ENCODE results near the gene TMEM59L.

The TMEM59L gene

DNA sequence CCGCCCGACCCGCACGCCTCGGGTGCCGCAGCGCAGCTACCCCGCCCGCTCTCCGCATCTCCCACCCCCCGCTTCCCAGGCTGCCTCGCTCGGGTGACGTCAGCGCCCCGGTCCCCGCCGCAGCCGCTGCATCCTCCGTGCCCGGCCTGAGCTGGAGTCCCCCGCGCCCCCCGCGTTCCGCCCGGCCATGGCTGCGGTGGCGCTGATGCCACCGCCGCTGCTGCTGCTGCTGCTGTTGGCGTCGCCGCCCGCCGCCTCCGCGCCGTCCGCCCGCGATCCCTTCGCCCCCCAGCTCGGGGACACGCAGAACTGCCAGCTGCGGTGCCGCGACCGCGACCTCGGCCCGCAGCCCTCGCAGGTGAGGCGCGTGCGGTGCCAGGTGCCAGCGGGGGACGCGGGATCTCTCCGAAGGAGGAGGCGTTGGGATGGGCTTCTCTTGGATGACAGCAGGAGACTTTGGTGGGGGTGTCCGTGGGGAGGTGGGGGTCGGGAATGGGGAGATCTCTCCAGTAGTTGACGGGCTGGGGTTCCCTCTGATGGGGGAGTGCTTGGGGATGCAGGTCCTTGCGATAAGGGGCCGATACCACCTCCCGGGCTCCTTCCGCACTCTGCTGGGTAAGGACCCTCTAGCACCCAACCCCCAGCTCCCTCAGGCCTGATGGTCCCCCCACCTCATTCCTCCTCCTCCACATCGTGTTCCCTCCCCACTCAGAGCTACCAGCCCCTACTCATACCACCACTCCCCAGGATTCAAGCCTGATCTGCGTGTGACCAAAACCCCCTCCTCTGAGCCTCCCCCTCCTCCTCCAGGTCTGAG lies at the start of gene TMEM59L:
TMEM59L (plus strand) TSS at position 99 of the 817 bp plus-strand sequence; CDS start at position 188, 89 bp downstream.
- ATAC-seq (no peak), DNase-seq (peak; percentile 35)
- H3K9me3 Mint-ChIP-seq = no peaks in the 10 kb centered on the region
- H3K36me3 Mint-ChIP-seq (ENCODE audit: low read depth) = no peaks in the 10 kb centered on the region
- no peak within 1 kb of the TSS for H3K27ac Mint-ChIP-seq
- peak within 1 kb of the TSS; percentile 56 for H3K4me3 Mint-ChIP-seq
- peaks cover 15% of the 10 kb centered on the region for H3K4me1 Mint-ChIP-seq
- peaks cover 77% of the 10 kb centered on the region for H3K27me3 Mint-ChIP-seq

DNA sequence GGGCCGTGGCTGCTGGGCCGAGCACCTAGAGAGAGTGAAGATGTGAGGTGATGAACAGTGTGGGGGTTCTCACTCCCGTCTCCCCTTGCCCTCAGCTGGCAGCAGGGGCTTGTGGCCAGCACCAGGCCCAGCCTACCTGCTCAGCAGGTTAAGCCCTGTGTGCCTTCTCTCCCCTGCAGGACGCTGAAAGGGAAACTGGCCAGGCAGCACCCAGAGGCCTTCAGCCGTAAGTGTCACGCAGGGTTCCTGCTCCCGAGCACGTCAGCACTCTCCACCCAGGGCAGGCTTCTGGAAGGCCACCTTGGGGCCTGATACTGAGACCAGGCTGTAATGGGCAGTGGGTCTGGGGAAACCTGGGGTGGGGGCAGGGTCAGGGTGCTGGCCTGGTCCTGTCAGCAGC lies 45.7 kb upstream of the TMEM59L start:
- Mint-ChIP-seq H3K27ac (no peak overlapping the region), H3K4me1 (peaks cover 8% of the 10 kb centered on the region), H3K9me3 (no peaks in the 10 kb centered on the region), H3K36me3 (ENCODE audit: low read depth) (peaks cover 45% of the 10 kb centered on the region), H3K4me3 (no peak overlapping the region), H3K27me3 (no peaks in the 10 kb centered on the region)
- no peak for ATAC-seq
- DNase-seq = no peak

DNA sequence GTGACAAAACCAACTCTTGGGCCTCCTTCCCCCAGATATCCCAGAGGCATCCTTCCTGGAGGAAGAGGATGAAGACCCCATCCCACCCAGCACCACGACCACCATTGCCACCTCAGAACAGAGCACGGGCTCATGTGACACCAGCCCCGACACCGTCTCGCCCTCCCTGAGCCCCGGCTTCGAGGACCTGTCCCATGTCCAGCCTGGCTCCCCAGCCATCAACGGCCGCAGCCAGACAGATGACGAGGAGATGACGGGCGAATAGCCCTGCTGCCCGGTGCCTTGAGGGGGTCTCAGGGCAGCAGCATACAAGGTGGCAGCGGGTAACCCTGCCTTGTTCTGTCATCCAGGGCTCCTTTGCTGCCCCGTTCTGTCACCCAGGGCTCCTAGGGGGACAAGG lies 44.3 kb upstream of the TMEM59L start:
- ATAC-seq = no peak
- Mint-ChIP-seq H3K4me1 (peaks cover 19% of the 10 kb centered on the region), H3K27ac (no peak overlapping the region), H3K9me3 (no peaks in the 10 kb centered on the region), H3K4me3 (no peak overlapping the region), H3K27me3 (no peaks in the 10 kb centered on the region), H3K36me3 (ENCODE audit: low read depth) (peaks cover 54% of the 10 kb centered on the region)
- DNase-seq = no peak

DNA sequence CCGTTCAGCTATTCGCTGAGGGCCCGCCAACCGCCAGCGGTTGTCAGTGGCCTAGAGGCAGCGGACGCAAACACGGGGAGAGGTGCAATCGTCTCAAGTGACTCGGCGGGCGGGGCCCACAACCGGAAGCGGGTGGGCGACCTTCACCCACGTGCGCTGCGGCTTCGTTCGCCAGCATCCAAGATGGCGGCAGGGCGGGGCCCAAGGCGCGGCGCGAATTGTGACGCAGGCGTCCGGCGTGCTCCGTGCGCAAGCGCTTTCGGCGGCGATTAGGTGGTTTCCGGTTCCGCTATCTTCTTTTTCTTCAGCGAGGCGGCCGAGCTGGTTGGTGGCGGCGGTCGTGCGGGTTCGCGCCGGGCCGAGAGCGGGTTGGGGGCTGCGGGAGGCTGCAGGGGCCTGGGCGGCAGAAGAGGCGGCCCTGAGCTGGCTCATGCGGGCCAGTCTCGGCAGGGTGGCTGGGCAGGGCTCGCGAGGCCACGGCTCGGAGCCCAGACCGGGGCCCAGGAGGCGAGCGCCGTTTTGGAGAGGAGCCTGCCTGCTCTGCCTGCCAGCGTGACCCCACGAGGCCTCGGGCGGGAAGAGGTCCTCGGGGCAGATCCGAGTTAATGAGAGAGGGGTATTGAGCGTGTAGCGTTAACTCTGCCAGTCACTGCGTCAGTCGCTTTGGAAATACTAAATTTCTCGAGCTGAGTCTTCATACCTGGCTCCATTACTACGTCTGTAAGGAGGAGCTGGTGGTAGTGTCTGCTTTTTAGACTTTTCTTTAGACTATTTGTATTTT lies 40.9 kb upstream of the TMEM59L start, which contains the start of gene UBA52:
UBA52 (plus strand) TSS at position 294 of the 781 bp plus-strand sequence. CDS start 1,444 bp downstream, outside the sequence.
- Mint-ChIP-seq H3K36me3 (ENCODE audit: low read depth) (peaks cover 69% of the 10 kb centered on the region), H3K4me3 (peak within 1 kb of the TSS; percentile 95)
- peak; percentile 99 for DNase-seq

DNA sequence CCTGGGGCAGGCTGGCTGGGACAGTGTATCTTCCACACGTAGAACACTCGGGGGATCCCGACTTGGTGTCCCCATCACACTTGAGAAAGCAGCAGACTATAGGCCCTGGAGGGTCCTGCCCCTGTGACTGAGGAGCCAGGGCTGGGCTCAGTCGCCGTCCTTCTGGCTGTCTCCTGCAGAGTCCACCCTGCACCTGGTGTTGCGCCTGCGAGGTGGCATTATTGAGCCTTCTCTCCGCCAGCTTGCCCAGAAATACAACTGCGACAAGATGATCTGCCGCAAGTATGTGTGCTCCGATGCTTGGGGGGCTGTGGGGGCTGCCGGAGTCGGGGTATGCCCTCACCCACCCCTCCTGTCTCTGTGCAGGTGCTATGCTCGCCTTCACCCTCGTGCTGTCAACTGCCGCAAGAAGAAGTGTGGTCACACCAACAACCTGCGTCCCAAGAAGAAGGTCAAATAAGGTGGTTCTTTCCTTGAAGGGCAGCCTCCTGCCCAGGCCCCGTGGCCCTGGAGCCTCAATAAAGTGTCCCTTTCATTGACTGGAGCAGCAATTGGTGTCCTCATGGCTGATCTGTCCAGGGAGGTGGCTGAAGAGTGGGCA lies 37.9 kb upstream of the TMEM59L start:
- Mint-ChIP-seq H3K9me3 (no peaks in the 10 kb centered on the region), H3K36me3 (ENCODE audit: low read depth) (peaks cover 63% of the 10 kb centered on the region), H3K4me3 (peak overlapping the region; percentile 39), H3K27ac (peak overlapping the region; percentile 91), H3K4me1 (peaks cover 45% of the 10 kb centered on the region), H3K27me3 (no peaks in the 10 kb centered on the region)
- ATAC-seq (no peak), DNase-seq (no peak)

More for the DNA sequence above, 40.9 kb upstream of the TMEM59L start, which contains the start of gene UBA52:
- no peaks in the 10 kb centered on the region for H3K9me3 Mint-ChIP-seq
- H3K27me3 Mint-ChIP-seq = no peaks in the 10 kb centered on the region
- peak within 1 kb of the TSS; percentile 91 for H3K27ac Mint-ChIP-seq
- ATAC-seq = peak; percentile 95
- peaks cover 43% of the 10 kb centered on the region for H3K4me1 Mint-ChIP-seq

DNA sequence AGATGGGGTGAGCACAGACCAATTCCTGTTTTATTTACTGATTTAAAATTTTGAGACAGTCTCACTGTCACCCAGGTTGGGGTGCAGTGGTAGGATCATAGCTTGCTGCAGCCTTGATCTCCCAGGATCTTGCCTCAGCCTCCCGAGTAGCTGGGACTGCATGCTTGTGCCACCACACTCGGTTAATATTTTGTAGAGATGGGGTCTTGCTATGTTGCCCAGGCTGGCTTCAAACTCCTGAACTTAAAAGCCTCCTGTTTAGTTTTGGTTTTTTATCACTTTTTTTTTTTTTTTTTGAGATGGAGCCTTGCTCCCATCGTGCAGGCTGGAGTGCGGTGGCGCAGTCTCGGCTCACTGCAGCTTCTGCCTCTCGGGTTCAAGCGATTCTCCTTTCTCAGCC lies 36.3 kb upstream of the TMEM59L start:
- Mint-ChIP-seq H3K27ac (no peak overlapping the region), H3K36me3 (ENCODE audit: low read depth) (peaks cover 59% of the 10 kb centered on the region), H3K4me1 (peaks cover 38% of the 10 kb centered on the region), H3K27me3 (no peaks in the 10 kb centered on the region), H3K4me3 (no peak overlapping the region), H3K9me3 (no peaks in the 10 kb centered on the region)
- DNase-seq (no peak), ATAC-seq (no peak)

DNA sequence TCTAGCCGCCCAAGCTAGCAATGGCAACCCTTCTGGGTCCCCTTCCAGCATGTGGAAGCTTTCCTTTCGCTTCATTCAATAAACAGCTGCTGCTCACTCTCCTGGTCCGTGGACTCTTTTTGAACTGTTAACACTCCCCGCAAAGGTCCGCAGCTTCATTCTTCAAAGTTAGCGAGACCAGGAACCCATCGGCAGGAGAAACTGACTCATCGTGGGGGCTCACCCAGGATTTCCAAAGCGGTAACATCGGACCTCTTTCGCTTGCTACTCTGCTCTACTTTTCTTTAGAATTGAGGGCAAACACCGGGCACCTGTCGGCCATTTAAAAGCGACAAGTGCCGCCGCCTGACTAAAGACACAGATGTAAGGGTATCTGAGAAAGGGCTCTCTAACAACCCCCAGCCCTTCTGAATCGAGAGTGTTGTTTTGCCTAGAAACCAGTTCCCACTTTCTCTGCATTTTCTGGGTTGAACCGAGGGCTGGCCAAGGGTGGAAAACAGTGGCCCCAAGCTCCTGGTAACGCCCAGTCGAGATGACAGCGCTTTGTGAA lies 35.2 kb upstream of the TMEM59L start:
- ATAC-seq (no peak), DNase-seq (no peak)
- no peaks in the 10 kb centered on the region for H3K27me3 Mint-ChIP-seq
- no peaks in the 10 kb centered on the region for H3K9me3 Mint-ChIP-seq
- peaks cover 35% of the 10 kb centered on the region for H3K4me1 Mint-ChIP-seq
- no peak overlapping the region for H3K4me3 Mint-ChIP-seq
- no peak overlapping the region for H3K27ac Mint-ChIP-seq
- peaks cover 50% of the 10 kb centered on the region for H3K36me3 Mint-ChIP-seq (ENCODE audit: low read depth)

DNA sequence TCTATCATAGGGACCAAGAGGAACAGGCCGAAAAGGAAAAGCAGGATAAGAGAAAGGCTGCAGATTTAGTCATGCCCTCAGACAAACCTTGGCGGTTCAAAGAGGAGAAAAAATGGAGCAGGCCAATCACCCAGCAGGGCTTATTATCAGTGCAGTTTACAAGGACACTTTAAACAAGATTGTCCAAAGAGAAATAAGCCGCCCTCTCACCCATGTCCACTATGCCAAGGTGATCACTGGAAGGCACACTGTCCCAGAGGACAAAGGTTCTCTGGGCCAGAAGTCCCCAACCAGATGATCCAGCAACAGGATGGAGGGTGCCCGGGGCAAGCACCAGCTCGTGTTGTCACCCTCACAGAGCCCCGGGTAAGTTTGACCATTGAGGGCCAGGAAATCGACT lies 32.4 kb upstream of the TMEM59L start:
- Mint-ChIP-seq H3K4me3 (no peak overlapping the region), H3K27ac (no peak overlapping the region)
- ATAC-seq = no peak

DNA sequence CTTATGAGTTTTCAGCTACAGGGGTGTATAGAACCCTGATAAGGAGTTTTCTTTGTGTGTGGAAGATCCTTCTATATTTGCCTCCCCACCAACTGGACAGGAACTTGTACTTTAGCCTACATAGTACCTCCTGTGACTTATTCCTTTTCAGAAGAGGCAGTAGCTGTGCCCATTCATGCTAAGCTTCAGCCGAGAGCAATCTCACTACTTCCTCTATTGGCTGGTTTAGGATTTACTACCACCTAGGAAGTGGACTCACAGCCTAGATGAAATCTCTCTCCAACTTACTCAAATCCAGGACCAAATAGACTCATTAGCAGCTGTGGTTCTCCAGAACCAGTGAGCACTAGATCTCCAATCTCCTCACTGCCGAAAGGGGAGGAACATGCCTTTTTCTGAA lies 26.4 kb upstream of the TMEM59L start:
- Mint-ChIP-seq H3K27ac (no peak overlapping the region), H3K9me3 (no peaks in the 10 kb centered on the region), H3K27me3 (no peaks in the 10 kb centered on the region), H3K36me3 (ENCODE audit: low read depth) (peaks cover 11% of the 10 kb centered on the region), H3K4me3 (no peak overlapping the region), H3K4me1 (peaks cover 25% of the 10 kb centered on the region)
- no peak for DNase-seq
- no peak for ATAC-seq

More for the DNA sequence above, 32.4 kb upstream of the TMEM59L start:
- H3K9me3 Mint-ChIP-seq = no peaks in the 10 kb centered on the region
- DNase-seq = no peak
- peaks cover 22% of the 10 kb centered on the region for H3K36me3 Mint-ChIP-seq (ENCODE audit: low read depth)
- H3K4me1 Mint-ChIP-seq = peaks cover 9% of the 10 kb centered on the region
- H3K27me3 Mint-ChIP-seq = no peaks in the 10 kb centered on the region

DNA sequence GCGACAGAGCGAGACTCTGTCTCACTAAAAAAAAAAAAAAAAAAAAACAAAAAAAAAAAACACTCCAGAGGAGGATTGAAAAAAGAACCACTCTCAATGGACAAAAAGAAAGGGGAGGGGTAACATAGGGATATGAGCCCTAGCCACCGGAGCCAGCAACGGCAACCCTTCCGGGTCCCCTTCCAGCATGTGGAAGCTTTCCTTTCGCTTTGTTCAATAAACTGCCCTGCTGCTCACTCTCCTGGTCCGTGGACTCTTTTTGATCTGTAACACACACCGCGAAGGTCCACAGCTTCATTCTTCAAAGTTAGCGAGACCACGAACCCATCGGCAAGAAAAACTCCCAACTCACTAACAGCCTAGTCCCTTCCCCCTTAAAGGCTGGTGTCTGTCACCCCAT lies 25.1 kb upstream of the TMEM59L start:
- ATAC-seq = no peak
- peak overlapping the region; percentile 89 for H3K4me3 Mint-ChIP-seq
- H3K36me3 Mint-ChIP-seq (ENCODE audit: low read depth) = peaks cover 11% of the 10 kb centered on the region
- H3K9me3 Mint-ChIP-seq = no peaks in the 10 kb centered on the region
- H3K4me1 Mint-ChIP-seq = peaks cover 25% of the 10 kb centered on the region
- no peaks in the 10 kb centered on the region for H3K27me3 Mint-ChIP-seq
- peak overlapping the region; percentile 91 for H3K27ac Mint-ChIP-seq
- DNase-seq = no peak

DNA sequence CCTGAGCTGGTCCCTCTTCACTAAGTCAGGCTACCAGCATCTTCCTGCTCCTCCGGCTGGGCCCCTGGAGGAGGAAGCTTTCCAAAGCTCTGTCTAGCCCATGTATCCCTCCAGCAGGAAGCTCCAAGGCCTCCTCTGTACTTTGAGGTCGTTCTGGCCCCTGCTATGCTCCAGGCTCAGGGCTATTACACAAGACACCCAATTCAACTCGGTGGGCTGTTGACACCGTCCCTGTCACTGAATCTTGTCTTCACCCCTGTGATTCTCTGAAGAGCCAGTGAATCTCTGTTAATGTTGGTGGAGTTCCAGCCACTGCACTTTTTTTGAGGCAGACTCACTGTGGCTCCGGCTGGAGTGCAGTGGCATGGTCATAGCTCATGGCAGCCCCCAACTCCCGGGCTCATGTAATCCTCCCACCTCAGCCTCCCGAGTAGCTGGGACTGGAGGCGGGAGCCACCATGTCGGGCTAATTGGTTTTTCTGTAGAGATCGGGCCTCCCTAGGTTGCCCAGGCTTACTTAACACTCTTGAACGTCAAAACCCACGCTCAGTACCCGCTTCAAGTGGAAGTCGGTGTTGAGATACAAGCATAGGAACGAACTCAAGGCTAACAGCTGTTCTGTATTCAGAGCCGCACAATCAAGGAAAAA lies 24.6 kb upstream of the TMEM59L start:
- peaks cover 11% of the 10 kb centered on the region for H3K36me3 Mint-ChIP-seq (ENCODE audit: low read depth)
- no peaks in the 10 kb centered on the region for H3K27me3 Mint-ChIP-seq
- DNase-seq = no peak
- H3K9me3 Mint-ChIP-seq = no peaks in the 10 kb centered on the region
- H3K4me1 Mint-ChIP-seq = peaks cover 25% of the 10 kb centered on the region
- peak overlapping the region; percentile 89 for H3K4me3 Mint-ChIP-seq
- H3K27ac Mint-ChIP-seq = peak overlapping the region; percentile 91
- no peak for ATAC-seq

DNA sequence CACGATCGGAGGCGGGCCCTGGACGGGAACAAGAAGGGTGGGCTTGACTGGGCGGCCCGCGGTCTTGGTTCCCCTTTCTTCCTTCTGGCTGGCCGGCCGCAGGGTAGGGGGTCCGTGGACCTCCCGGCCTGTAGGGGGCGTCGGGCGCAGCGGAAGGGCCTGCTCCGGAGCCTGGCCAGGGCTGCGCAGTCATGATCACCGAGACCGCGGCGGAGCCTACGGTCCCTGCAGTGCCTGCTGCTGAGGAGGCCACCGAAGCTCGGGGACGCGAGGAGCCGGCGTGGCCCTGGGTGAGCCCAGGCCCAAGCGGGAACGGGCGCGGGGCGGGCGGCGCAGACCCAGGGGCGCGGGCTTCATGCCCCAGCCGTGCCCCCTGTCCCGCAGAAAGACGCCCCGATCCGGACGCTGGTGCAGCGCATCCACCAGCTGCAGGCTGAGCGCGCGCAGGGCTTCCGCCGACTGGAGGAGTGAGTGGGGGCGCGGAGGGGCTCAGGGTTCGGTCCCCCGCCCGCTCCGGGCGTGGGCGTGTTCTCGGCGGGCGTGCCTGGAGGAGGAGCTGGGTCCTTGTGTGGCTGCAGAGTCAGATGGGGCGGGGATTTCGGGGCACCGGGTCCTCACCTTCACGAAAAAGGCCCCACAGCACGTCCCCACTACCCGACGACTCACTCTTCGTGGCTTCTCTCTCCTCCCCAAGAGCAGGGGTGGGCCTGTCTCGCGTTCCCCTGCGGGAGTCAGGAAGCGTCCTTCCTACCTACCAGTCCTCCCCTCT lies 23.9 kb upstream of the TMEM59L start, which contains the start of gene REX1BD:
REX1BD (plus strand) TSS at position 188 of the 769 bp plus-strand sequence; CDS start at position 192, 4 bp downstream.
- ATAC-seq = peak; percentile 90
- Mint-ChIP-seq H3K36me3 (ENCODE audit: low read depth) (peaks cover 11% of the 10 kb centered on the region), H3K4me3 (peak within 1 kb of the TSS; percentile 89), H3K4me1 (peaks cover 31% of the 10 kb centered on the region), H3K27ac (peak within 1 kb of the TSS; percentile 92), H3K9me3 (no peaks in the 10 kb centered on the region), H3K27me3 (no peaks in the 10 kb centered on the region)
- DNase-seq = peak; percentile 91
